Kidney epithelial cell (primary cell): ENCODE results near the gene RNF151. TPM values are rescaled to one million over a fixed set of nuclear protein-coding genes. Genes with fewer than 3 reads are reported as not detected.

Experiments used
- DNase-seq: peaks from one replicate; pipeline ENCODE4 v3.0.0-alpha.2; 2010; ENCODE audit warnings: low read depth
- H3K27me3 ChIP-seq: 2 replicates; pipeline ENCODE4 v1.6.0; 2011; ENCODE audit warnings: low read length; ENCODE audit not compliant: control insufficient read depth, insufficient read depth
- H3K36me3 ChIP-seq: 2 replicates; pipeline ENCODE4 v1.5.1; 2011; ENCODE audit warnings: low read length; ENCODE audit not compliant: control insufficient read depth, insufficient read depth
- H3K4me3 ChIP-seq: 2 replicates; pipeline ENCODE4 v1.5.1; 2011; ENCODE audit warnings: low read depth, mild to moderate bottlenecking, control low read depth, low read length
- CTCF ChIP-seq: IDR thresholded peaks from 2 replicates; pipeline ENCODE4 v1.5.1; 2011; ENCODE audit warnings: mild to moderate bottlenecking, moderate library complexity, low read length, control low read depth, inconsistent platforms; ENCODE audit not compliant: insufficient read depth, poor library complexity, severe bottlenecking
- total RNA-seq: library from RNA; depleted of rRNA; stranded (reverse); fragments of >200 nt; gene quantifications from 2 replicates; pipeline ENCODE4 v1.2.3, GENCODE V29; 2015

RNF151 gene
- total RNA-seq, 1 donor from 2014 or later: not detected

DNA sequence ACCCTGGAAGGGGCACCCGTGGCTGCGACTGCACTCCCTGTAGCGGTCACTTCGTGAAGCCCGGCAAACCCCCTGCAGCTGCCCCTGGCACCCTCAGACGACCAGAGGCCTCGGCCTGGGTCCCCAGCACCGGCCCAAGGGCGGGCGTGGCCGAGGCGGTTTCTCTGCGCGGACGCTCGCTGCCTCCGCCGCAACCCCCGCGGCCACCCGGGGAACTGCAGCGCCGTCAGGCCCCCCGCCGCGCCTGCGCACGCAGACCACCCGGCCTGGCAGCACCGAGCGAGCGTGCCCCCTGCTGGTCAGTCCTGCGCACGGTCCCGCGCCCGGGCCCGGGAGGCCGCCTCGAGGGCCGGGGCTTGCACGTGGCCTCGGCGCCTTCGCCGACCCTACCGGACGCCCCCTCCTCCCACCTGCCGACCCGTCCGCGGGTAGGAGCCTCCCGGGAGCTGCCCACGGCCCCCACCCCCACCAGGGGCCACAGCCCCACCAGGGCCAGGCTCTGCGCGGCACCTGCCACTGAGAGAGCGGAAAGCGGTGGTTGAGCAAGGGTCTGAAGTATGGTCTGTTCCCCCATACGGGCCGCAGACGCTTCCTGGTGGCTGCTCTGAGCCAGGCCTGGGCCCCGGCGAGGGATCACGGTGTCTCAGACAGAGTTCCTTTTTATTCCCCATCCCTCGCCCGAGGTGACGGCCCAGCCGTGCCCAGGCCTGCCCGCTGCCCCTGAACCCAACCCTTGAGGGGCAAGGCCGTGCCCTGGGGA lies 36.9 kb upstream of the RNF151 start:
- Histone ChIP-seq H3K4me3 (peak overlapping the region; percentile 51), H3K27me3 (peaks cover 2% of the 10 kb centered on the region), H3K36me3 (no peaks in the 10 kb centered on the region)
- DNase-seq: no peak
- peak; percentile 30 for TF ChIP-seq CTCF

GRCh38 chr16:1930338-1930720 lies 36.3 kb upstream of the RNF151 start:
- no peak for TF ChIP-seq CTCF
- DNase-seq: no peak
- Histone ChIP-seq H3K4me3 (no peak overlapping the region), H3K36me3 (no peaks in the 10 kb centered on the region), H3K27me3 (peaks cover 2% of the 10 kb centered on the region)

DNA sequence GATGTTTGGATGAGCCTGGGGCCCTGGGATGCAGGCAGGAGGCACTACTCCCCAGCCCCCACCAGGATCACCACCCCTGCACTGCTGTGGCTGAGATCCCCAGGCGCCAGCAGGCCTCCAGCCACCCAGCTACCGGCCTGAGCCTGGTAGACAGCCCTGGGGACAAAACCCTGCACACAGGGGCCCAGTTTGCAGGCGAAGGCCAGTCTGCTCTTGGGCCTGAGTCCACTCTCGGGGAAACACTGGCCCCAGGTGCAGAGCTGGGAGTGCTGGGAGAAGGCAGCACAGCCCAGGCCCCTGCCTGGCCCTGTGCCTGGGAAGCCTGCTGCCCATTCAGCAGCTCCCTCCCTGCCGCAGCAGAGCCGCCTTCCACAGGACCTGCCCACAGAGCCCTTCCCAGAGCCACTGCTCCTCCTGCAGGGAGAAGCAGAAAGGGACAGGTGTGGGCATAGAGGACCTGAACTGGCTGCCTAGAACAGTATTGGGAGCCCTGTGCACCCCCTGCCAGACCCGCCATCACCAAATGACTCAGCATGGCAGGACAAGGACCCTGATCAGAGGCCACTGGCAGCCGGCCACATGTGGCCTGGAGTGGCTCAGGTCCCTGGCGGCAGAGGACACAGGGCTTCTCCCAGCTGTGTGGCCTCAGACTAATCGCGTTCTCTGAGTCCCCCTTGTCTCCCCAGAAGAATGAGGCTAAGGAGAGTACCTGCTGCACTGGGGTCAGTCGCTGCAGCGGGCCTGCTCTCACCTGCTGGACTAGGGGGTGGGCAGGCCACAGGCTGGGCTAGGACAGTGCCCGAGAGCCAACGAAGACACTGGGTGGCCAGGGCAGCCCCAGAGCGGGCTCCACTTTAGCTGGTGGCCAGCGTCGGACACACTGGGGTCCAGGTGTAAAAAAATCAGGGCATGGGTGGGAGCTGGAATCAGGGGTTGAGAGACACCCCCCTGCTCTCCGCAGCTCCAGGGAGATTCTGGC lies 34.3 kb upstream of the RNF151 start:
- Histone ChIP-seq H3K36me3 (no peaks in the 10 kb centered on the region), H3K27me3 (peaks cover 2% of the 10 kb centered on the region), H3K4me3 (no peak overlapping the region)
- DNase-seq: no peak
- peak; percentile 39 for TF ChIP-seq CTCF

DNA sequence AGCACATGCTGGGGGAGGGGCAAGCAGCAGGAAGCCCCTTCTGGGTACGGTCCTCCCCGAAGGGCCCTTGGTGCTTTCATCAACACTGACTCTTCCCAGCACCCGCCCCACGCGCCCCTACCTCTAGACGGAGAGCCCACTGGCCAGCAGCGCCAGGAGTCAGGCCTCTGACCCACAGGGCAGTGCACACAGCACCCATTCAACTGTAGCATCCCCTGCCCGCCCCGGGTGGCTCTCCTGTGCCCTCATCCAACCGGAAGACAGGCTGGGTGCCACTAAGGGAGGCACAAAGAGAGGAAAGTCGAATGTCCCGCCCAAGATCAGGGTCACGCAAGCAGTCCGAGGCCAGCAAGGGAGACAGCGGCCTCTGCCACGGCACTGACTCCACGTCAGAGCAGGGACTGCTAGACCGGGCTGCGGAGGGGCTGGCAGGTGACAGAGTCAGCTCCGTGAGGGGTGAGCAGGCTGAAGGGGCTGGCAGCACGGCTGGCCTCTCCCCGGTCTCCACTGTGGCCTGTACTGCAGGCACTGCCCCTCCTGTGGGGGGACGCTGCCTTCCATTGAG lies 33.5 kb upstream of the RNF151 start:
- H3K4me3 ChIP-seq: no peak overlapping the region
- peaks cover 2% of the 10 kb centered on the region for H3K27me3 ChIP-seq
- no peaks in the 10 kb centered on the region for H3K36me3 ChIP-seq
- TF ChIP-seq CTCF: no peak
- no peak for DNase-seq

- peaks cover 2% of the 10 kb centered on the region for H3K36me3 ChIP-seq
- H3K4me3 ChIP-seq: no peak overlapping the region
- no peaks in the 10 kb centered on the region for H3K27me3 ChIP-seq
- no peak for TF ChIP-seq CTCF
- DNase-seq: no peak
Observed at GRCh38 chr16:1936945-1937479, 29.6 kb upstream of the RNF151 start.
